GM19035 (cell line): ENCODE data around the gene GPRC5C.
"Not testable (repeated sequence)": the region's sequence is repeated elsewhere in the genome, so short reads cannot be mapped to it uniquely, and the experiment has no call there.

Experiments
- ATAC-seq: cut with Tn5 transposase; IDR thresholded peaks from one replicate; pipeline ENCODE4 v1.9.1; 2021; ENCODE audit not compliant: unreplicated experiment

The GPRC5C gene

GRCh38 chr17:74466111-74466827, 34.4 kb downstream of the GPRC5C start, which contains the start of gene CD300A:
Gene CD300A, plus strand, starts transcription at chr17:74466634. Its CDS starts 70 bp downstream, at chr17:74466704.
- no peak for ATAC-seq

GRCh38 chr17:74466828-74467184, 34.9 kb downstream of the GPRC5C start:
- no peak for ATAC-seq

- ATAC-seq = peak; percentile 60
These were observed 35.5 kb downstream of the GPRC5C start for GRCh38 chr17:74467221-74467951.

GRCh38 chr17:74471341-74471740, 39.5 kb downstream of the GPRC5C start:
- ATAC-seq = no peak

GRCh38 chr17:74472890-74473289, 41.0 kb downstream of the GPRC5C start:
- ATAC-seq = no peak

GRCh38 chr17:74473294-74473693, 41.4 kb downstream of the GPRC5C start:
- no peak for ATAC-seq

GRCh38 chr17:74474043-74474792, 42.3 kb downstream of the GPRC5C start:
- no peak for ATAC-seq

- no peak for ATAC-seq
These were observed 43.3 kb downstream of the GPRC5C start for GRCh38 chr17:74475189-74475588.

GRCh38 chr17:74477411-74477810, 45.5 kb downstream of the GPRC5C start:
- ATAC-seq = no peak

- ATAC-seq = no peak
These were observed 46.7 kb downstream of the GPRC5C start for GRCh38 chr17:74478420-74479100.

- no peak for ATAC-seq
These were observed 48.4 kb downstream of the GPRC5C start for GRCh38 chr17:74480290-74480689.

- no peak for ATAC-seq
These were observed 49.7 kb downstream of the GPRC5C start for GRCh38 chr17:74481621-74482020.

- no peak for ATAC-seq
These were observed 52.2 kb downstream of the GPRC5C start for GRCh38 chr17:74484066-74484465.

- ATAC-seq = no peak
These were observed 53.3 kb downstream of the GPRC5C start for GRCh38 chr17:74485022-74485743.

GRCh38 chr17:74485841-74486240, 54.0 kb downstream of the GPRC5C start:
- ATAC-seq = no peak

- not testable (repeated sequence) for ATAC-seq
These were observed 56.4 kb downstream of the GPRC5C start for GRCh38 chr17:74488276-74488675.

- no peak for ATAC-seq
These were observed 58.8 kb downstream of the GPRC5C start for GRCh38 chr17:74490716-74491115.

- ATAC-seq = no peak
These were observed 59.7 kb downstream of the GPRC5C start for GRCh38 chr17:74491626-74492025.

- ATAC-seq = no peak
These were observed 61.5 kb downstream of the GPRC5C start for GRCh38 chr17:74493331-74493833.
